ENCODE results near the gene CACNA1I.

DNA sequence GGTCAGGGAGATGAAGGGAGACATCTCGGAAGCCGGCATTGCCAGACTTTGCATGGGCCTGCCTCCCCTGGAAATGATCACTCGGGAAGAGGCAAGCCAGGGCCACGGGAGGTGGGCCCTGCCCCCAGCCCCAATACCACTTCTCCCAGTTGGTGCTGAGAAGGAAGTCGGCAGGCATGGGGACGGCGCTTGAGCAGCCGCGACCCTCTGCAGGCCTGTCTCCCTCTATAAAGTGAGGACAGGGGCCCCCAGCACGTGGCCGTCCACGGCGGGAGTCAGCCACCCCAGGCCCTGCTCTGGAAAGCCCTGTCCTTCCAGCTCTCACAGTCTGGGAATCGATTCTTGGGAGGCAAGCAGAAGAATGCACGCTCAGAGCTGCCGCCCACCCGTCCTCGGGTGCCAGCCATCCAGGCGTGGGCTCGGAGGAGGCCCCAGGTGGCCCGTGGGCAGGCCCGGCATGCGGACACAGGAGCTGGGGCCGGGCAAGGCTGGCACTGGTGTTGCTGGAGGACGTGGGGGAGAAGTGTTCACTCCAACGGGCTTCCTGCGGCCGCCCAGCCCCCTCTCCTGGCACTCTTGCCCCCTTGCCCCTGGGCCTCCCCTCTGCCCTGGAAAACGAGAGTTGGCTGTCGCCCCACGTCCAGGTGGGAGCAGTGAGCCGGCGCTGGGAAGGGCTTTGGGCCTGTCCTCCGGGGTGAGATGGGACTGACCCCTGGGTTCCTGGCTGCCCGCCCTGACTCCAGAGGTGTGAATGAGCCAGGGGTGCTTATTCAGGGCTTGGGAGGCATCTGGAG is 77.5 kb downstream of the CACNA1I start:
- TF ChIP-seq, protein P1, sequence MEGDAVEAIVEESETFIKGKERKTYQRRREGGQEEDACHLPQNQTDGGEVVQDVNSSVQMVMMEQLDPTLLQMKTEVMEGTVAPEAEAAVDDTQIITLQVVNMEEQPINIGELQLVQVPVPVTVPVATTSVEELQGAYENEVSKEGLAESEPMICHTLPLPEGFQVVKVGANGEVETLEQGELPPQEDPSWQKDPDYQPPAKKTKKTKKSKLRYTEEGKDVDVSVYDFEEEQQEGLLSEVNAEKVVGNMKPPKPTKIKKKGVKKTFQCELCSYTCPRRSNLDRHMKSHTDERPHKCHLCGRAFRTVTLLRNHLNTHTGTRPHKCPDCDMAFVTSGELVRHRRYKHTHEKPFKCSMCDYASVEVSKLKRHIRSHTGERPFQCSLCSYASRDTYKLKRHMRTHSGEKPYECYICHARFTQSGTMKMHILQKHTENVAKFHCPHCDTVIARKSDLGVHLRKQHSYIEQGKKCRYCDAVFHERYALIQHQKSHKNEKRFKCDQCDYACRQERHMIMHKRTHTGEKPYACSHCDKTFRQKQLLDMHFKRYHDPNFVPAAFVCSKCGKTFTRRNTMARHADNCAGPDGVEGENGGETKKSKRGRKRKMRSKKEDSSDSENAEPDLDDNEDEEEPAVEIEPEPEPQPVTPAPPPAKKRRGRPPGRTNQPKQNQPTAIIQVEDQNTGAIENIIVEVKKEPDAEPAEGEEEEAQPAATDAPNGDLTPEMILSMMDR (IDR thresholded peaks at IDR 0.05) = no peak
- no peak for TF ChIP-seq POLR2A (IDR thresholded peaks at IDR 0.05)

All from body of pancreas (tissue), 4 donors.